ENCODE data around the gene AGL.
"Not testable (repeated sequence)": the region's sequence is repeated elsewhere in the genome, so short reads cannot be mapped to it uniquely, and the experiment has no call there.

The AGL gene

DNA sequence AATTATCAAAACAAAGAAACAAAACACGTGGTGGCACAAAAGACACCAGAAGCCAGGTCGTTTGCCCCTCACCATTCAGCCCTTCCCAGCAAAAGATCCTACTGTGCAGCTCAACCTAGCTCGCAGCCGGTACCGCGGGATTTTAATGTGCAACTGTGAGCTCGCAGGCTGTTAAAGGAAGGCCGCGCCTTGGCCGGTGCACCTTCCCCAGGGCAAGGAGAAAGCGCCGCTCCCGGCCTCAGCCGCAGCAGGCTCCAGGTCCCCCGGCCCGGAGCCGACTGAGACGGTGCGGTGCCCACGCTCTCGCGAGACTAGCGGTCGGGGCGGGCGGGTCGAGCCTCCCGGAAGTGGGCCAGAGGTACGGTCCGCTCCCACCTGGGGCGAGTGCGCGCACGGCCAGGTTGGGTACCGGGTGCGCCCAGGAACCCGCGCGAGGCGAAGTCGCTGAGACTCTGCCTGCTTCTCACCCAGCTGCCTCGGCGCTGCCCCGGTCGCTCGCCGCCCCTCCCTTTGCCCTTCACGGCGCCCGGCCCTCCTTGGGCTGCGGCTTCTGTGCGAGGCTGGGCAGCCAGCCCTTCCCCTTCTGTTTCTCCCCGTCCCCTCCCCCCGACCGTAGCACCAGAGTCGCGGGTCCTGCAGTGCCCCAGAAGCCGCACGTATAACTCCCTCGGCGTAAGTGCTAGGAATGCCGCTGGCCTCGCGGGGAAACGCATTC is at the start of gene AGL:
Gene AGL (plus strand): TSS at position 618 of the 715 bp plus-strand sequence. CDS start 682 bp downstream, outside the sequence.
- DNase-seq: peak; percentile 89

DNA sequence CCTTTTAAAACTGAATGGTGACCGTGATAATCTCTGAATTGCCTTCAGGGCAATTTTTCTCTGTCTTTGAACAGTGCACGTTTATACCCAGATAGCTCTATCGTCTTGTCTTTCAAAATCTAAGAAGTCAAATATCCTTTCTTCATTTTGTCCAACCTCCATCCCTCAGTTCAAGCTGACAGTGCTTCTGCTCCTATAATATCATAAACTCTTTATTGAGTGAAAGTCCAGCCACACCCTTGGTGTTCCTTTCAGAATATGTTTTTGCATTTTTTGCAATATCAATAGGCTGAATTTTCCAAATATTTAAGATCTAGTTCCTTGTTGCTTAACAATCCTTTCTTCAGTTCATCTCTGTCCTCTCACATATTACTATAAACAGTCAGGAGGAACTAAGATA is 48.6 kb upstream of the AGL start:
- no peak for DNase-seq

DNA sequence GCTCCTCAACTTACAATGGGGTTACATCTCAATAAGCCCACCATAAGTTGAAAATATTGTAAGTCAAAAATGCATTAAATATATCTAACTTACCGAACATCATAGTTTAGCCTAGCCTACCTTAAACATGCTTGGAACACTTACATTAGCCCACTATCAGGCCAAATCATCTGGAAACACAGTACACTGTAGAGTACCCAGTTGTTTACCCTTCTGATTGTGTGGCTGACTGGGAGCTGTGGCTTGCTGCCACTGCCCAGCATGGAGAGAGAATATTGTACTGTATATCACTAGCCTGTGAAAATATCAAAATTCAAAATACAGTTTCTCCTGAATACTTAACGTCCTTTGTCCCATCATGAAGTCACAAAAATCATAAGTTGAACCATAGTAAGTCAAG is 43.3 kb upstream of the AGL start:
- DNase-seq: no peak

DNA sequence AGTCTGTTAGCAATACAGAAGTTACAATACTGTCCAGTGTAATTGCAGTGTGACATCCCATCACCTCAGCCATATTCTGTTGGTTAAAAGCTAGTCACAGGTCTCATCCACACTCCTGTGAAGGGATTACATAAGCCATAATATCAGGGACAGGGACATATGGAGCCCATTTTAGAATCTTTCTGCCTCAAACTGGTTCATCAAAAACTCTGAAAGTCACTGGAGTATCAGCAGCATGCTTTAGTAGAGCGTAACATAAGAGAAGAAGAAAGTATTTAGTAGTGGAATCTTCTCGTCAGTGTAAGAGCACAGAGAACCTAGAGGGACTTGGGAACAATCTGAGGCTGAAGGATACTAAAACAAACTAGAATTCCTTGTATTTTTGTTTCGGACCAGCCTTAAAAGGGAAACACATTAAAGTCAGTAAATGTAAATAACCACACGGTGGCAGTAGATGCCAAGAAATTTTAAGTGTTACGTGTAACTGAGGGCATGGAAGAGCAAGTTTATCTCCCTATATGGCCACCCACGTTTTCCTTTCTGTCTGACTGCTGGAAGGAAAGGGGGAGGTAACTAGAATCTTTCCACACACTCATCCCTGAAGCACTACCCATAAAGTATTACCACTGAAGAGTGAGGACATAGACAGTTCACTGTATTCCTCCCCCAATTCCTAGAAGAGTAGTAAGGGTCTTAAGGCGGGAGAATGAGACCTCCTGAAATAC is 41.6 kb upstream of the AGL start:
- no peak for DNase-seq

DNA sequence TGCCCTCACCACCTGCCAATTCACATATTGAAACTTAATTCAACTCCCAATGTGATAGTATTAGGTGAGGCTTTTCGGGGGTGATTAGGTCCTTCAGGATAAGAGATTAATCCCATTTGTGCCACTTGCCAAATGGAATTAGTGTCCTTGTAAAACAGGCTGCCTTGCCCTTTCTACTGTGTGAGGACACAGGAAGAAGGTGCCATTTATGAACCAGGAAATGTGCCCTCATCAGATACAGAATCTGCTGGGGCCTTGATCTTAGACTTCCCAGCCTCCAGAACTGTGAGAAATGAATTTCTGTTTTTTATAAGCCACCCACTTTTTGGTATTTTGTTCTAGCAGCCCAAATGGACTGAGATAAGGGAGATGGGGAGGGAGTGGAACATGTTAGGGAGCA is 39.1 kb upstream of the AGL start:
- DNase-seq: no peak

DNA sequence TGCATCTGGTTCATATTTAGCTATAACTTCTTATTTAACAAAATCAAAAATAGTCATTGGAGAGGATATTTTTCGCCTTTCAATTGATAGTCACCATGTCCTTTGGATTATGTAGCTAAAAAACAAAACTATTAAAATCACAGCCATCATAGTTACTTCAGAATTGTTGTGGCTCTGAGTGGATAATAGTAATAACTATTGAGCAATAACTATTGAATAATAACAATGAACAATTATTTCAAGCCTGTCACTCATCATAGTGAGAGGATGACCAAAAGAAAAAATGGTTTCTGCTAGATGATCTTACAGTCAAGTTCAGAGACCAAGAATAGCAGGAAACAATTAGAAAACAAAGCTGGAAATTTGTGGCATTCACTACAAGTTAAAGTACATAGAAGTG is 38.4 kb upstream of the AGL start:
- no peak for DNase-seq

DNA sequence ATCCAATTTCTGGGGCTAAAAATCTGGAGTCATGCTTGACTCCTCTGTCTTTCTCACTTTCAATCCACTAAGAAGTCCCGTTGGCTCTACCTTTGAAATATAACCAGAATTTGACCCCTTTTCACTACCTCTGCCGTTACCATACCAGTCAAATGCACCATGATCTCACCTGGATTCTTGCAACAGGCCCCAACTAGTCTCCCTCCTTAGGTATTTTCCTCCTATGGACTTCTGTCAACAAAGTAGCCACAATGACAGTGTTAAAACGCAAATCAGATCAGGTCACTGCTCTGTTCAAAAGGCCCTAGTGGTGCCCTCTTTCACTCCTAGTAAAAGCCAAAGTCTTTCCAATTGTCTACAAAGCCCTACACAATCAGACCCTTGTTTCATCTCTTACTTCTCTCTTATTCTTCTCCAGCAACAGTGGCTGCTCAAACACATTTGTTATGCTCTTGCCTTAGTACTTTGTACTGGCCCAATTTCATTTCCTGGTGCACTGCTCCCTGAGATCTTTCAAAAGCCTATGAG is 35.7 kb upstream of the AGL start:
- DNase-seq: no peak

DNA sequence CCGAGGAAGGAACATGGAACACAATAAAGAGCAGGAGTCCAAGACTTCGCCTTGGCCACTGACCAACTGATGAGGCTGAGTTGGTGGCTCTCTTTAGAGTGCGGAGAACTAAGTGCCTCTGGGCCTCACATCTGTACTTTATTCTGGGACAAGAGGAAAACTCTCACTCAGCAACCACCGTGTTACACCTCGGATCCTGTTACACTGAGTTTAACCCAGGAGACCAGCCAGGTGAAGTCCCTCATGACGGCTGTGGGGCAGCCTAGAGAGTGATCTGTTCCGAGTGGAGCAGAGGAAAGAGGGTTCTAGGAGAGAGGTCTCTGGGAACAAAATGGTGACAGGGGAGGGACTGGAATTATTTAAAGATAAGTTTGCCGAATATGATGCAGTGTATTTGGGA is 33.5 kb upstream of the AGL start:
- DNase-seq: no peak

DNA sequence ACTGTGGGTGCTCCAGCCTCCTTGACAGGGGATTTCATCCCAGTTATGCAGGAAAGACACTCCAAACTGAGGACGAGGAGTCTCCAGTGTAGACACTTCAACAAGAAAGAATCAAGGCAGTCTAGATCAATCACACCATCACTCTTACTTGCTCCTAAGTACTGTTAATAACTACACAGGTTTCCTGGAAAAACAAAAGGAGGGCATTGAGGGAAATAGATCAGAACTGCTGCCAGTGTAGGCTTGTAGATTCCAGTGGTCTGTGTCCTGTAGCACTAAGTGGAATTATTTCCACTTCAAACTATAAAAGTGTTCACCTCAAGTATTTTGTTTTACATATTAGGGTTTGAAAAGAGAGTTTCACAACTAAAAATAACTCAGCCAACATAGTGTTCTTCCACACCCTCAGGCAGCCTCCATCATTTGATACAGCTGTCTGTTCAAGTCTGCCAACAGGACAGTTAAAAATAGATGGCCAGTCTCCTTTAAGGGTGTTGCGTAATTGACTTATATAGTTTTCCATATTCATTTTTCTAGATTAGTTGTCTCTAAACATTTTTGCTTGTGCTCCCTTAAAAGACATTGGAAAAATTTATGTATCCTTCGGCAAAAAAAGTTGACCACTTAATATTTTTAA is 32.0 kb upstream of the AGL start:
- no peak for DNase-seq

DNA sequence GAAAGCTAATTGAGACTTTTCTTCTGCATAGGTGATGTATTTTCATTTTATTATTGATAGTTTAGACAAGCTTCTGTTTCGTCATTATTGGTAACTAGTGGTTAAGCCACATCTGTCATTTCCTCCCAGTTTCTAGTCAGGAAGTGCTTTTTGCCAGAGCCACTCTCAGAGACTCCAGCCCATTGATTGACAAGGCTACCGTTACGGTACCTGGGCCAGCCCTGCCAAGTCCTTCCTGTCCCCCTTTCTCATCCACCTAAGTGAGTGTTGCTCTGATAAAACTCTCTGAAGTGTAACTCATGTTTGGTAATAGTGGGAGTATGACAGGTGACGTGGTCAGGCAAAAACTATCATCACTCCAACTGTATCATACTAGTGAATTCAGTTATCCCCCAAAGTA is 29.6 kb upstream of the AGL start:
- DNase-seq: no peak

DNA sequence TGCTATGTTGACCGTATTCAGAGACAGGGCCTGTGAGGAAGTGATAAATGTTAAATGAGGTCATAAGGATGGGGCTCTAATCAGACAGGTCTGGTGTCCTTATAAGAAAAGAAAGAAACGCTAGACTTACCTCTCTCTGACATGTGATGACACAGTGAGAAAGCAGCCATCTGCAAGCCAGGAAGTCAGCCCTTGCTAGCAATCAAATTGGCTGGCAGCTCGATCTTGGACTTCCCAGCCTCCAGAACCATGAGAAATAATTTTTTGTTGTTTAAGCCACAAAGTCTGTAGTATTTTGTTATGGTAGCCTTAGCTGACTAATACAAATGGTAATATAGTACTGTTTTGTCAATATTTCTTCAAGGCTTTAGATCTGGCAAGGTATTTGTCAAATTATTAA is 25.1 kb upstream of the AGL start:
- DNase-seq: no peak

DNA sequence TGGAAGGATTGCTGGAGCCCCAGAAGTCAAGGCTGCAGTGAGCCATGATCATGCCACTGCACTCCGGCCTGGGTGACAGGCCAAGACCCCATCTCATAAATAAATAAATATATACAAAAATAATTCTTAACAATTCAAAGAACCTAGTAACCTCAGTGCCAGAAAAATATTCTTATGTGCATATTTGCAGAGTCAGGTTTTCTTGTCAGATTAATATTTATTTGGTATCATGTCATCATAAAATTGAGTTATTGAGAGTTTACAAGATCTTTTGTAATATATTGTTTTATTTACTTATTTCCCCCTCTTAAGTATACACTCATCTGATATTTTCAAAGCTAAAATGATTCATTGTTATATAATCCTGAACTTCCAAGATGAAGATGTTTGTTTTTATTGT is 24.5 kb upstream of the AGL start:
- no peak for DNase-seq

DNA sequence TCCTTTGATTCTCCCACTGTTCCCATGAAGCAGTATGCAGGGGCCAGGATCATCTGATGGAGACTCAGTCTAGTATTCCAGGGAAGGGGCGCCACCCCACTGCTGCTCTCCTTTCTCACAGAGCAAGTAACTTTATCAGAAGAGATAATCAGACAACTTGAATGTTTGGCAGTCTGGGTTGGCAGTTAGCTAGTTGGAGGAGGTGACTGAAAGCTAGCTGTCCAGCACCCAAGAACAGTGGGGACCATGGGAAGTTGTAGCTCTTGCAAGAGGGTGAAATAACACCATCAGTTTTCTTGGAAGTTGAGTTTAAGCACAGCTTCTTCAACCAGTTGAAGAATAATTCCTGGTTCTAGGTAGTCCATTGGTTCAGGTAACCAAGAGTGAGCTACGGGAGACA is 22.2 kb upstream of the AGL start:
- no peak for DNase-seq

DNA sequence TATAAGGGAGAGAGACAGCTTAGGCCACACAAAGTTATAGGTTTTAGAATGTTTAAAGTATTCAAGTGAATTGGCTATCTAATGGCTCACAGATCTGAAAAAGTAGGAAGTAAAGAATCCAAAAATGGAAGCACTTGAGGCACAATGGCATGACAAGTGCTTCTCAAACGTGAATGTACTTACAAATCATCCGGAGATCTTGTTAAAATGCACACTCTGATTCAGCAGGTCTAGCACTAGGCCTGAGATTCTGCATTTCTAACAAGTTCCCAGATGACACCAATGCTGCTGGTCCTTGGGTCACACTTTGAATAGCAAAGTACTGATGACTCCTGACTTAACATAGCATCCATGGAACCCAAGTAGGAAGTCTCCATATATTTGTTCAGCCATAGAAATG is 20.9 kb upstream of the AGL start:
- no peak for DNase-seq

DNA sequence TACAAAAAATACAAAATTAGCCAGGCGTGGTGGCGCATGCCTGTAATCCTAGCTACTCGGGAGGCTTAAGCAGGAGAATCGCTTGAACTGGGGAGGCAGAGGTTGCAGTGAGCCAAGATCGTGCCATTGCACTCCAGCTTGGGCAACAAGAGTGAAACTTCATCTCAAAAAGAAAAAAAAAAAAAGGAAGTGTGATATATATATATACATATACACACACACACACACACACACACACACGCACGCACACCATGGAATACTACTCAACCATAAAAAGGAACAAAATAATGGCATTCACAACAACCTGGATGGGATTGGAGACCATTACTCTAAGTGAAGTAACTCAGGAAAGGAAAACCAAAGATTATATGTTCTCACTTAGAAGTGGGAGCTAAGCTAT is 16.2 kb upstream of the AGL start:
- DNase-seq: not testable (repeated sequence)

DNA sequence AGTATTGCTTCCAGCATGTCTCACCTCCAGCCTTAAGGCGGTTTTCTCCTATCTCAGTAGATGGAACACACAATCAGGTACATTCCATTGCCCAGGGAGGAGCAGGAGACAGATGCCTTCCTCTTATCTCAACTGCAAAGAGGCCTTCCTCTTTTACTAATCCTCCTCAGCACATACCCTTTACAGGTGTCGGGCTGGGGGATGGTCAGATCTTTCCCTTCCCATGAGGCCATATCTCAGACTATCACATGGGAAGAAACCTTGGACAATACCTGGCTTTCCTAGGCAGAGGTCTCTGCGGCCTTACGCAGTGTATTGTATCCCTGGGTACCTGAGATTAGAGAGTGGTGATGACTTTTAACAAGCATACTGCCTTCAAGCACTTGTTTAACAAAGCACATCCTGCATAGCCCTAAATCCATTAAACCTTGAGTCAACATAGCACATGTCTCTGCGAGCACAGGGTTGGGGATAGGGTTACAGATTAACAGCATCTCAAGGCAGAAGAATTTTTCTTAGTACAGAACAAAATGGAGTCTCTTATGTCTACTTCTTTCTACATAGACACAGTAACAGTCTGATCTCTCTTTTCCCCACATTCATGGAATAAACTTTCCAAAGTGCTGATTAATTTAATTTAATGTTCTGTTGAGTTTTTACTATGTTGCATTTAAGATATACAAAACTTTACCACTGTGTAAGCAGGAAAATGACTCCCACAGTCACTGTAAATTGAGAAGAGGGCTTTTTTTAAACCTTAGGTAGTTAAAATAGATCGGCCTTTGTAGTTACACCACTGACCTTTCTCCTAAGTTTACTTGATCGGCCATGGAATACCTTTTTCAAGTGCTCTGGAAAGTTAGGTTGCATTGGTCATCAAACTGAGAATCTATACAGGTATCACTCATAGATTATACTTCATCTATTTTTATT is 13.7 kb upstream of the AGL start:
- not testable (repeated sequence) for DNase-seq

DNA sequence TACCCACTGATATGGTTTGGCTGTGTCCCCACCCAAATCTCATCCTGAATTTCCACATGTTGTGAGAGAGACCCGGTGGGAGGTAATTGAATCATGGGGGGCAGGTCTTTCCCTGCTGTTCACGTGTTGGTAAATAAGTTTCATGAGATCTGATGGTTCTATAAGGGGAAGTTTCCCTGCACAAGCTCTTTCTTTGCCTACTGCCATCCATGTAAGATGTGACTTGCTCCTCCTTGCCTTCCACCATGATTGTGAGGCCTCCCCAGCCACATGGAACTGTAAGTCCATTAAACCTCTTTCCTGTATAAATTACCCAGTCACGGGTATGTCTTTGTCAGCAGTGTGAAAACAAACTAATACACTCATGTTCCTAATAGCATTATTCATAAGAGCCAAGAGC is 9.8 kb upstream of the AGL start:
- not testable (repeated sequence) for DNase-seq

DNA sequence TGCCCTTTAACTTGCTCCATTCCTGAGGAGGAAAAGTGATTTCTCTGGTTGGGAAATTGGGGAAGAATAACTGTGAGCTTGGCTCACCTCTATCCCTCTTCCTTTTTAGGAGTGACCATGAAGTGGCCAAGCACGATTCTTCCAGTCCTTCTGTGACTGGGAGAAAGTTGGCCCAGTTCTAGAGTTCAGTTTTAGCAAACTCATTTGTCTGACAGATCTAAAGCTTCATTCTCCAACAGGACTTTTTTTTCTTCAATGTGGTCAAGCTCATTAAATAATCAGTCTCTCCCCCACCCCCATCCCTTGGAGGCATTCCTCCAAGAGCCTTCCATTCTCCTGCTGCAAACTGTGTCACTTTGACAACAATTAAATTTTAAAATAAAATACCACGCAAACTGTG is 6.4 kb upstream of the AGL start:
- DNase-seq: no peak

DNA sequence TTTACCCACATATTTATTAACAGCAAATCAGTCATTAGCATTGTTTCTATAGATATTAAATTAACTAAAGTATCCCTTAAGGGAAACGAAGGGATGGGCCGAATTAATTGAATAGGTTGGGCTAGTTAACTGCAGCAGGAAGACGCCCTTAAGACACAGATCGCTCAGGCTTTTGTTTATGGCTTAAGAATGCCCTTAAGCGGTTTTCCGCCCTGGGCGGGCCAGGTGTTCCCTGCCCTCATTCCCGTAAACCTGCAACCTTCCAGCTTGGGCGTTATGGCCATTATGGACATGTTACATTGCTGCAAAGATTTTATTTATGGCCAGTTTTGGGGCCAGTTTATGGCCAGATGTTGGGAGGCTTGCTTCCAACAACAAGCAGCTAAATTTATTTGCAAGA is 5.0 kb upstream of the AGL start:
- not testable (repeated sequence) for DNase-seq

DNA sequence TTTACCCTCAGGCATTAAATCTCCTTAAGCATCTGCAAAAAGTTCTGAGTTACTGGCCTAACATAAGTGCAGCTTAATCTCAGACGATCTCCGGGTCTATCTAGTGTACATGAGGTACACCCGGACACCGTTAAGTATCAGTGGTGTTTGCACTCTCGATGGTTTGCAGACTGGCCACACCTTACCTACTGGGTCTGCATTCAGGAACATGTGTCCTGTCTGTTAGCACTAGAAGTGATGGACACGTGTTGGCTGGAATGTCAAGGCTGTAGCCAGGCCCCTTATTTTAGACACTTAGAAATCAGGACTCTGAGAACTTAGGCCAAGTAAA is 783 bp upstream of the AGL start:
- no peak for DNase-seq

DNA sequence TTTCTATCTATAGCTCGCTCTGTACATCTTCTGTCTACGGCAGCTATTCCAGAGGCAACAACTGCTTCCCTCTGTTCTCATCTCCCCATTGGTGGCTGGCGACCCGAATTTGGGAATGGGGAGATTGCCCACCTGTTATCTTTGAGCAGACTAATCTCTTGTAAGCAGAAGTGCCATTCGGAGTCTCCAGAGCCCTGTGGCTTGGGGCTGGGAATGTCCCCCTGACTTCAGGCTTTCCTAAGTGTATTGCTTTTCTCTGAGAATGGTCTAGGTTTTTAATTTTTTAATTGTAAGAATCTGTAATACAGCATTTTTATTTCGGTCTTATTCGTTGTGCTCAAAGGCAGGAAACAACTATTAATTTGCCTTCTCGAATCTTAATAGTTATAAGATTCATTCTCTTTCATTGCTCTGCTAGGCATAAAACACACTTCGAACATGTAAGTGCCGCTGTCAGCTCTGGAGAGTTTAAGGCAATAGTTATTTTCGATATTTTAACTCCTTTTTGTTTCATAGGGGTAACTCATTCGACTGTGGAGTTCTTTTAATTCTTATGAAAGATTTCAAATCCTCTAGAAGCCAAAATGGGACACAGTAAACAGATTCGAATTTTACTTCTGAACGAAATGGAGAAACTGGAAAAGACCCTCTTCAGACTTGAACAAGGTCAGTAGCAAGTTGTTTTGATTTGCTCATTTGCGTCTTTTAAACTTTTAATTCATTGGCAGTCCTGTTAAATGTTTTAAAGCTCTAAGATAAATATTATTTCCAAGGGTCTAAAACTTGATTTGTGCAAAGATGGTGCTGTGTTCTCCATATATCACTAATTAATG is 514 bp downstream of the AGL start:
- no peak for DNase-seq

DNA sequence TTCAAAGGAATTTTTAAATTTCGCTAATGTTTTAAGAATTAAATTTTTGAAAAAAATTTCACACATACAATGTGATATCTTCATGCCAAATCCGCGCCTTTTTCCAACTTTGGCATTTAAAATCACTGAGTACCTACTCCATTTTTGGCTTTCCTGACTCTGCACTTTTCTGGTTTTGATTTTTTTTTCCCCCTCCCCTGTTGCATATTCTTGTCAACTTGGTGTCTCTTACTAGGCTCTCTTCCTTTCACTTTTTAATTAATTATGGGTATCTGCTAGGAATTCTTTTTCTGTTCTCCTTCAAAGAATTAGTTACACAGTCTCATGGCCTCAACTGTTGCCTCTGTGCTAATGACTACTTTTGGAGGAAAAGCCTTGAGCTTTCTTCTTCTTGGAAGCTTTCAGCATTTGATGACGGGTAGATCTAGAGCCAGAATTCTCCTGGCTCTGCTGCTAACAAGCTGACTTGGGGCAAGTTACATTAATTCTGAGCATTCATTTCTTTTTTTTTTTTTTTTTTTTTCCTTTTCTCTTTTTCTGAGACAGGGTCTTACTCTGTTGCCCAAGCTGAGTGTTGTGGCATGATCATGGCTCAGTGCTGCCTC is 1.8 kb downstream of the AGL start:
- DNase-seq: no peak

Data from activated CD8-positive, alpha-beta memory T cell treated with anti-CD3 and anti-CD28 coated beads, Interleukin-2, amount 50 U/mL, for 4 hours (primary cell).